ENCODE data around the gene ENPEP.

DNA sequence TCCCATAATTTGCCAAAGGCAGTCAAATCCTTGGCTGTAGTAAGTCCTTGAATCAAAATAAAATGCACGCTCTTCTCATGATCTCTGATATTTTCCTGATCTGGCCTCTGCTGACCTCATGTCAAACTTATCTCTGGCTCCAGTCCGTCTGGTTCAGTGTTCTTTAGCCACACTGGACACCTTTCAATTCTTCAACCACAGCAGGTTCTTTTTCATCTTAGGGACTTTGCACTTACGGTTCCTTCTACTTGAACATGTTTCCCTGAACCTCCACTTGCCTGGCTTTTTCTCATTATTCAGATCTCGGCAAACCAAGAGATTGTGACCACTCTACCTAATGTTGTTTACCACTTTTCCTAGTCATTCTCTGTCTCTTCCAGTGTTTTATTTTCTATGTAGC, 10.3 kb downstream of the ENPEP start:
- TF ChIP-seq, protein P1, sequence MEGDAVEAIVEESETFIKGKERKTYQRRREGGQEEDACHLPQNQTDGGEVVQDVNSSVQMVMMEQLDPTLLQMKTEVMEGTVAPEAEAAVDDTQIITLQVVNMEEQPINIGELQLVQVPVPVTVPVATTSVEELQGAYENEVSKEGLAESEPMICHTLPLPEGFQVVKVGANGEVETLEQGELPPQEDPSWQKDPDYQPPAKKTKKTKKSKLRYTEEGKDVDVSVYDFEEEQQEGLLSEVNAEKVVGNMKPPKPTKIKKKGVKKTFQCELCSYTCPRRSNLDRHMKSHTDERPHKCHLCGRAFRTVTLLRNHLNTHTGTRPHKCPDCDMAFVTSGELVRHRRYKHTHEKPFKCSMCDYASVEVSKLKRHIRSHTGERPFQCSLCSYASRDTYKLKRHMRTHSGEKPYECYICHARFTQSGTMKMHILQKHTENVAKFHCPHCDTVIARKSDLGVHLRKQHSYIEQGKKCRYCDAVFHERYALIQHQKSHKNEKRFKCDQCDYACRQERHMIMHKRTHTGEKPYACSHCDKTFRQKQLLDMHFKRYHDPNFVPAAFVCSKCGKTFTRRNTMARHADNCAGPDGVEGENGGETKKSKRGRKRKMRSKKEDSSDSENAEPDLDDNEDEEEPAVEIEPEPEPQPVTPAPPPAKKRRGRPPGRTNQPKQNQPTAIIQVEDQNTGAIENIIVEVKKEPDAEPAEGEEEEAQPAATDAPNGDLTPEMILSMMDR (IDR thresholded peaks at IDR 0.05), result no peak
- TF ChIP-seq POLR2A (IDR thresholded peaks at IDR 0.05), result no peak

All from heart left ventricle (tissue), 13 donors.